ENCODE measurements around the gene EPOP.

The EPOP gene

GRCh38 chr17:38698760-38699159 is 24.0 kb upstream of the EPOP start:
- no peak for DNase-seq (ENCODE audit: low spot score)
- TF ChIP-seq, protein P1, sequence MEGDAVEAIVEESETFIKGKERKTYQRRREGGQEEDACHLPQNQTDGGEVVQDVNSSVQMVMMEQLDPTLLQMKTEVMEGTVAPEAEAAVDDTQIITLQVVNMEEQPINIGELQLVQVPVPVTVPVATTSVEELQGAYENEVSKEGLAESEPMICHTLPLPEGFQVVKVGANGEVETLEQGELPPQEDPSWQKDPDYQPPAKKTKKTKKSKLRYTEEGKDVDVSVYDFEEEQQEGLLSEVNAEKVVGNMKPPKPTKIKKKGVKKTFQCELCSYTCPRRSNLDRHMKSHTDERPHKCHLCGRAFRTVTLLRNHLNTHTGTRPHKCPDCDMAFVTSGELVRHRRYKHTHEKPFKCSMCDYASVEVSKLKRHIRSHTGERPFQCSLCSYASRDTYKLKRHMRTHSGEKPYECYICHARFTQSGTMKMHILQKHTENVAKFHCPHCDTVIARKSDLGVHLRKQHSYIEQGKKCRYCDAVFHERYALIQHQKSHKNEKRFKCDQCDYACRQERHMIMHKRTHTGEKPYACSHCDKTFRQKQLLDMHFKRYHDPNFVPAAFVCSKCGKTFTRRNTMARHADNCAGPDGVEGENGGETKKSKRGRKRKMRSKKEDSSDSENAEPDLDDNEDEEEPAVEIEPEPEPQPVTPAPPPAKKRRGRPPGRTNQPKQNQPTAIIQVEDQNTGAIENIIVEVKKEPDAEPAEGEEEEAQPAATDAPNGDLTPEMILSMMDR (IDR thresholded peaks at IDR 0.05; ENCODE audit: extremely low read depth, missing control alignments): no peak

- TF ChIP-seq, protein P1 (IDR thresholded peaks at IDR 0.05; ENCODE audit: extremely low read depth, missing control alignments): no peak
- DNase-seq (ENCODE audit: low spot score): no peak
Measured at GRCh38 chr17:38697061-38697820, 22.5 kb upstream of the EPOP start.

DNA sequence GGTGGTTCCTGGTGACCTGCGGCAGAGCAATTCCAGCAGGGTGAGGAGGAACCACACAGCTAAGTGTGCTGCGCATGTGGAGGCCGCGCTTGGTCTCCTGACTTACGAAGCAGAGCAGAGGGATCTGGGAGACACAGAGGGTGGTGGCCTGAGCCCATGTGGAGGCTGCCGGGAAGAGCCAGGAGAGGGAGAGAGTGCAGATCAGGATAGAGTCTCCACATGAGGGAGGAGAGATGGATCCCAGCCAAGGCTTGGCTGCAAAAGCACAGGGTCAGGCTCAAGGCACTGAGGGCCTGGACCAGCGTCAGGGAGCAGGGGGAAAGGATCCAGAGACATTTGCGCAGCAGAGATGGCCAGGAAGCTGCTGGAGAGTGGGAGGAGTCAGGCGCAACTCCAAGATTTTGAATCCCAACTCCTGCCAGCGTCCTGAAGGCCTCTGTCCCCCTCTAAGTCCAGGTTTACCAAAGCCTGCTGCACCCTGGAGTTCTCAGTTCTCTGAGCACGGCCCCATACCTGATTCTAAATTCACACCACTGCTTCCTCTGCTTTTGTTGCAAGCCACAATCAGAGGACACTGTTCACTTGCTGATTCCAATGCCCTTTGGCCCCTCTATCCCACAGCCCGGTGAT is 19.1 kb upstream of the EPOP start:
- TF ChIP-seq, protein P1 (IDR thresholded peaks at IDR 0.05; ENCODE audit: extremely low read depth, missing control alignments): no peak
- no peak for DNase-seq (ENCODE audit: low spot score)

- TF ChIP-seq, protein P1 (IDR thresholded peaks at IDR 0.05; ENCODE audit: extremely low read depth, missing control alignments): no peak
- no peak for DNase-seq (ENCODE audit: low spot score)
Measured at GRCh38 chr17:38691154-38691553, 16.4 kb upstream of the EPOP start.

DNA sequence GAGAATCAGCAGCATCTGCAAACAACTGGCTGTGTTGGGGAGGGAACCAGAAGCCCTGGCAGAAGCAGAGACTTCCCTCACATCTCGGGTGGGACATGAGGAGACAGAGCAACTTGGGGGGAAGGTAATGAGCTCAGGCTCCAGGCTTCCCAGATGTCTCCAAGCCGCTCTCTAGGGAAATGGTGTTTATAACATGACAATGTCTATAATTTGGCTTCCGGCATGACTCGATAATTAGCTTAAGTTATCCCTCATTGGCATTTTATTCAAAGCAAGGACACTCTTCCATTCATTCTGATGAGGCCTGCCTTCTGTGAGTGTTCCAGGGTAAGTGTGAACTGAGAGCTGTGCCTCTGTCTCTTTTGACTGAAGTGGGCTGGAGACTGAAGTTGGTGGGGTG is 15.6 kb upstream of the EPOP start:
- DNase-seq (ENCODE audit: low spot score): no peak
- TF ChIP-seq, protein P1 (IDR thresholded peaks at IDR 0.05; ENCODE audit: extremely low read depth, missing control alignments): no peak

DNA sequence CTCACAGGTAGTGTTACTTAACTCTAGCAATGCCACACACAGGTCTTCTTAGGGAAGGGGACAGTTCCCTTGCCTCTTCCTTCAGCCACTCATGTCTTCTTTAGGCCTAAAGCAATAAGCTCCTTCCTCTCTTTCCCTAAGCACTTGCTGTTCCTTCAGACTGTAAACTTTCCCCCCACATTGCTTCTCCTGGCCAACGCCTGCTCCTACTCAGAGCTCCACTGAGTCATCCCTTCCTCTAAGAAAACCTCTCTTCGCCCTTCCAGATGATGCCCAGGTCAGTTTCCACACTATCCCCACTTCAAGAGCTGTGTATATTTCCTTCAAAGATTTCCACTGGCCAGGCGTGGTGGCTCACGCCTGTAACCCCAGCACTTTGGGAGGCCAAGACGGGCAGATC is 12.5 kb upstream of the EPOP start:
- no peak for DNase-seq (ENCODE audit: low spot score)
- TF ChIP-seq, protein P1 (IDR thresholded peaks at IDR 0.05; ENCODE audit: extremely low read depth, missing control alignments): no peak

- TF ChIP-seq, protein P1 (IDR thresholded peaks at IDR 0.05; ENCODE audit: extremely low read depth, missing control alignments): no peak
- no peak for DNase-seq (ENCODE audit: low spot score)
Measured at GRCh38 chr17:38685491-38685890, 10.7 kb upstream of the EPOP start.
